Caco-2 (cell line): Measurements from ENCODE around the gene RPL26. TPM values are rescaled to one million over a fixed set of nuclear protein-coding genes. Genes with fewer than 3 reads are reported as not detected.

Experiments
- BruUV-seq: library from RNA; stranded (reverse); fragments of 400-500 nt; replicated peaks from 2 replicates; lab custom pipeline; 2021; lab: Mats Ljungman, UMichigan
- CTCF ChIA-PET: fragments of 300-600 bp; sonication (Branson Sonifier 250); formaldehyde crosslinking; loops from one replicate; lab custom pipeline; 2022; ENCODE audit warnings: antibody characterized with exemption; lab: Charles Lee
- POLR2A ChIA-PET: fragments of 300-600 bp; sonication (Branson Sonifier 250); formaldehyde crosslinking; loops from one replicate; lab custom pipeline; 2022; ENCODE audit warnings: antibody characterized with exemption; lab: Charles Lee
- DNase-seq, 2 experiments: peaks; one replicate each; pipeline versions ENCODE4 v3.0.0 to v3.0.0-alpha.2; 2020 to 2022
- H3K27me3 ChIP-seq: replicated peaks from 2 replicates; pipeline ENCODE4 v1.6.0; 2011; ENCODE audit warnings: low read length; ENCODE audit not compliant: control insufficient read depth, insufficient read depth
- H3K36me3 ChIP-seq: 2 replicates; pipeline ENCODE4 v1.5.1; 2011; ENCODE audit warnings: low read length; ENCODE audit not compliant: control insufficient read depth, insufficient read depth
- H3K4me1 ChIP-seq: fragments of 250-450 bp; sonication (Bioruptor Pico); 2 replicates; pipeline ENCODE4 v1.5.1; 2020; ENCODE audit warnings: mild to moderate bottlenecking
- H3K4me3 ChIP-seq: 2 replicates; pipeline ENCODE4 v1.5.1; 2011; ENCODE audit warnings: low read depth, mild to moderate bottlenecking, control low read depth, low read length
- H3K9me3 ChIP-seq: fragments of 250-450 bp; sonication (Bioruptor Pico); 2 replicates; pipeline ENCODE4 v1.5.1; 2020; ENCODE audit warnings: mild to moderate bottlenecking, moderate library complexity
- H3K27ac Mint-ChIP-seq: one replicate; pipeline ENCODE4 v1.8.0; 2022; ENCODE audit warnings: mixed read lengths; ENCODE audit not compliant: unreplicated experiment
- H3K27me3 Mint-ChIP-seq: one replicate; pipeline ENCODE4 v1.8.0; 2022; ENCODE audit warnings: mixed read lengths; ENCODE audit not compliant: insufficient read depth, unreplicated experiment
- H3K36me3 Mint-ChIP-seq: one replicate; pipeline ENCODE4 v1.8.0; 2022; ENCODE audit warnings: mild to moderate bottlenecking, mixed read lengths; ENCODE audit not compliant: insufficient read depth, unreplicated experiment
- H3K4me1 Mint-ChIP-seq: one replicate; pipeline ENCODE4 v1.8.0; 2022; ENCODE audit warnings: low read depth, mixed read lengths; ENCODE audit not compliant: unreplicated experiment
- H3K4me3 Mint-ChIP-seq: one replicate; pipeline ENCODE4 v1.8.0; 2022; ENCODE audit warnings: mild to moderate bottlenecking, moderate library complexity, mixed read lengths; ENCODE audit not compliant: unreplicated experiment
- H3K9me3 Mint-ChIP-seq: one replicate; pipeline ENCODE4 v1.8.0; 2022; ENCODE audit warnings: mixed read lengths; ENCODE audit not compliant: unreplicated experiment
- CTCF ChIP-seq, 2 experiments: fragments of 200-600 bp in 1 of 2; IDR thresholded peaks; 1 replicate in 1 of 2; 2 replicates in 1 of 2; pipeline versions ENCODE4 v1.5.1 to v1.8.0; 2011 to 2022; ENCODE audit warnings: antibody characterized with exemption in 1 of 2, control low read depth in 1 of 2, inconsistent platforms in 1 of 2, low read depth in 1 of 2, low read length in 1 of 2, mild to moderate bottlenecking in 1 of 2, moderate library complexity in 1 of 2; ENCODE audit not compliant: insufficient read depth in 1 of 2, severe bottlenecking in 1 of 2, unreplicated experiment in 1 of 2
- intact Hi-C: fragments of 100-400 bp; cut with micrococcal nuclease; formaldehyde crosslinking; loops from one replicate; pipeline ENCODE4 v1.10.0; 2022; ENCODE audit not compliant: unreplicated experiment
- total RNA-seq: library from RNA; stranded (reverse); gene quantifications from 2 replicates; pipeline ENCODE4 v1.2.3, GENCODE V29; 2022

The RPL26 gene
- total RNA-seq, 1 experiment from 2014 or later, result 999 TPM

- intact Hi-C loops, result no loop called here
- H3K27me3 ChIP-seq, result no peaks in the 10 kb centered on the region
- Mint-ChIP-seq H3K36me3 (peaks cover 32% of the 10 kb centered on the region), H3K4me3 (peak overlapping the region; percentile 91), H3K27ac (peak overlapping the region; percentile 97), H3K27me3 (no peaks in the 10 kb centered on the region), H3K9me3 (no peaks in the 10 kb centered on the region), H3K4me1 (no peaks in the 10 kb centered on the region)
- no peak overlapping the region for H3K4me3 ChIP-seq
- BruUV-seq, result no TSS peak
- ChIA-PET CTCF (no interaction called here), POLR2A (interaction anchor here (0.7 kb wide), 1 partner anchor 52 kb away, joined by 3 read pairs; no protein-coding TSS in a partner anchor)
- no peaks in the 10 kb centered on the region for H3K9me3 ChIP-seq
- peak; percentile 48 to 74 for DNase-seq
- peaks cover 12% of the 10 kb centered on the region for H3K4me1 ChIP-seq
- TF ChIP-seq CTCF (IDR thresholded peaks at IDR 0.05; ENCODE audit: insufficient read depth in 1 of 2, low read depth in 1 of 2, low read length in 1 of 2, severe bottlenecking in 1 of 2, unreplicated experiment in 1 of 2), result no peak
- H3K36me3 ChIP-seq, result no peaks in the 10 kb centered on the region; the same call in 1 of the 2 replicates
Measured at GRCh38 chr17:8384801-8385378, 1.9 kb upstream of the RPL26 start.

GRCh38 chr17:8382880-8383142, 182 bp downstream of the RPL26 start:
- ChIA-PET POLR2A (interaction anchor here (0.6 kb wide), 1 partner anchor 133 kb away, joined by 3 read pairs; no protein-coding TSS in a partner anchor), CTCF (no interaction called here)
- peaks cover 52% of the 10 kb centered on the region for H3K36me3 Mint-ChIP-seq
- TF ChIP-seq CTCF (IDR thresholded peaks at IDR 0.05; ENCODE audit: insufficient read depth in 1 of 2, low read depth in 1 of 2, low read length in 1 of 2, severe bottlenecking in 1 of 2, unreplicated experiment in 1 of 2), result no peak
- H3K4me1 Mint-ChIP-seq, result no peaks in the 10 kb centered on the region
- H3K27me3 Mint-ChIP-seq, result no peaks in the 10 kb centered on the region
- peak overlapping the region; percentile 74 for H3K4me3 ChIP-seq
- no peaks in the 10 kb centered on the region for H3K9me3 Mint-ChIP-seq
- peak overlapping the region; percentile 97 for H3K27ac Mint-ChIP-seq
- H3K4me1 ChIP-seq, result peaks cover 12% of the 10 kb centered on the region
- no peaks in the 10 kb centered on the region for H3K9me3 ChIP-seq
- intact Hi-C loops, result no loop called here
- no TSS peak for BruUV-seq
- H3K4me3 Mint-ChIP-seq, result peak overlapping the region; percentile 91
- H3K36me3 ChIP-seq, result no peaks in the 10 kb centered on the region; the same call in 1 of the 2 replicates
- no peak for DNase-seq
- no peaks in the 10 kb centered on the region for H3K27me3 ChIP-seq

GRCh38 chr17:8382052-8382879, 727 bp downstream of the RPL26 start:
- Mint-ChIP-seq H3K36me3 (peaks cover 58% of the 10 kb centered on the region), H3K27ac (peak overlapping the region; percentile 97), H3K4me1 (no peaks in the 10 kb centered on the region), H3K27me3 (no peaks in the 10 kb centered on the region), H3K4me3 (peak overlapping the region; percentile 91), H3K9me3 (no peaks in the 10 kb centered on the region)
- H3K27me3 ChIP-seq, result no peaks in the 10 kb centered on the region
- peaks cover 12% of the 10 kb centered on the region for H3K4me1 ChIP-seq
- no peak for TF ChIP-seq CTCF (IDR thresholded peaks at IDR 0.05; ENCODE audit: insufficient read depth in 1 of 2, low read depth in 1 of 2, low read length in 1 of 2, severe bottlenecking in 1 of 2, unreplicated experiment in 1 of 2)
- no peaks in the 10 kb centered on the region for H3K9me3 ChIP-seq
- TSS peak; percentile 59 for BruUV-seq
- peak overlapping the region; percentile 74 for H3K4me3 ChIP-seq
- POLR2A ChIA-PET, result interaction anchor here (0.6 kb wide), 1 partner anchor 133 kb away, joined by 3 read pairs; no protein-coding TSS in a partner anchor
- CTCF ChIA-PET, result no interaction called here
- no peak for DNase-seq
- no peaks in the 10 kb centered on the region; the same call in 1 of the 2 replicates for H3K36me3 ChIP-seq
- intact Hi-C loops, result no loop called here
